OCI-LY7 (cell line): Measurements from ENCODE around the gene ZFHX3. TPM values are rescaled to one million over a fixed set of nuclear protein-coding genes. Genes with fewer than 3 reads are reported as not detected.

Experiments
- BruUV-seq: library from RNA; stranded (reverse); fragments of 400-500 nt; replicated peaks from 2 replicates; lab custom pipeline; 2021; lab: Mats Ljungman, UMichigan
- CTCF ChIA-PET: fragments of 300-600 bp; sonication (Branson Sonifier 250); formaldehyde crosslinking; loops from one replicate; lab custom pipeline; 2022; ENCODE audit warnings: antibody characterized with exemption; ENCODE audit not compliant: unreplicated experiment; lab: Charles Lee
- POLR2A ChIA-PET: fragments of 300-600 bp; sonication (Branson Sonifier 250); formaldehyde crosslinking; loops from one replicate; lab custom pipeline; 2022; ENCODE audit warnings: antibody characterized with exemption; lab: Charles Lee
- DNase-seq: peaks from one replicate; pipeline ENCODE4 v3.0.0-alpha.2; 2015; ENCODE audit warnings: low spot score
- H2AFZ ChIP-seq: fragments of 200-600 bp; sonication (generic), shearing (Covaris generic); 2 replicates; pipeline ENCODE4 v1.6.1; 2014; ENCODE audit warnings: mild to moderate bottlenecking, antibody characterized with exemption, low read length, moderate library complexity
- H3K27ac ChIP-seq: fragments of 200-600 bp; sonication (generic); 2 replicates; pipeline ENCODE4 v1.5.1; 2014; ENCODE audit warnings: mixed run types, low read depth, mild to moderate bottlenecking, moderate library complexity, low read length, inconsistent platforms; ENCODE audit not compliant: poor library complexity, severe bottlenecking
- H3K36me3 ChIP-seq: fragments of 200-600 bp; sonication (generic); 2 replicates; pipeline ENCODE4 v1.6.1; 2014; ENCODE audit warnings: mild to moderate bottlenecking, antibody characterized with exemption, low read length, moderate library complexity, mixed read lengths; ENCODE audit not compliant: insufficient read depth
- H3K4me1 ChIP-seq: fragments of 200-600 bp; sonication (generic); 2 replicates; pipeline ENCODE4 v1.5.1; 2014; ENCODE audit warnings: mild to moderate bottlenecking, low read length; ENCODE audit not compliant: insufficient read depth, poor library complexity, severe bottlenecking
- H3K4me2 ChIP-seq: fragments of 200-600 bp; sonication (generic); 2 replicates; pipeline ENCODE4 v1.6.1; 2014; ENCODE audit warnings: mild to moderate bottlenecking, low read length
- H3K4me3 ChIP-seq: fragments of 200-600 bp; sonication (generic); 2 replicates; pipeline ENCODE4 v1.5.1; 2014; ENCODE audit warnings: mild to moderate bottlenecking, low read depth, low read length; ENCODE audit not compliant: poor library complexity, severe bottlenecking
- H3K79me2 ChIP-seq: fragments of 200-600 bp; sonication (generic); 2 replicates; pipeline ENCODE4 v1.6.1; 2016; ENCODE audit warnings: low read depth, mild to moderate bottlenecking, low read length, moderate library complexity, mixed read lengths; ENCODE audit not compliant: insufficient read depth
- H3K9me2 ChIP-seq: fragments of 200-600 bp; sonication (generic); 2 replicates; pipeline ENCODE4 v1.6.1; 2016; ENCODE audit warnings: mild to moderate bottlenecking, low read length, mixed read lengths; ENCODE audit not compliant: insufficient read depth
- H3K9me3 ChIP-seq: fragments of 200-600 bp; sonication (generic); 2 replicates; pipeline ENCODE4 v1.6.1; 2014; ENCODE audit warnings: mild to moderate bottlenecking, mixed run types, low read length, mixed read lengths
- H4K20me1 ChIP-seq: fragments of 200-600 bp; sonication (generic); 2 replicates; pipeline ENCODE4 v1.6.1; 2014; ENCODE audit warnings: mild to moderate bottlenecking, antibody characterized with exemption, low read length, moderate library complexity, mixed read lengths; ENCODE audit not compliant: insufficient read depth
- EZH2phosphoT487 ChIP-seq: fragments of 200-600 bp; sonication (generic); IDR thresholded peaks from 2 replicates; pipeline ENCODE4 v1.6.1; 2018; ENCODE audit warnings: low read depth, borderline replicate concordance, mild to moderate bottlenecking, mixed run types, antibody characterized with exemption, low read length, moderate library complexity, mixed read lengths
- intact Hi-C: fragments of 100-400 bp; cut with micrococcal nuclease; formaldehyde crosslinking; loops from one replicate; pipeline ENCODE4 v1.10.0; 2022; ENCODE audit not compliant: unreplicated experiment
- total RNA-seq, 2 experiments: library from RNA; depleted of rRNA in 1 of 2; stranded (reverse); fragments of >200 nt in 1 of 2; shearing (Covaris generic) in 1 of 2; gene quantifications; 2 replicates each; pipeline ENCODE4 v1.2.3, GENCODE V29; 2014 to 2022
- TF ChIP-seq, protein P1 (sequence below): fragments of 200-600 bp; sonication (generic); conservative IDR thresholded peaks from 2 replicates; pipeline ENCODE4 v1.5.1; 2014; ENCODE audit warnings: mild to moderate bottlenecking, antibody characterized with exemption, low read length, moderate library complexity, mixed read lengths

ZFHX3 gene
- total RNA-seq, 2 experiments from 2014 or later: 1.3 to 6.2 TPM

DNA sequence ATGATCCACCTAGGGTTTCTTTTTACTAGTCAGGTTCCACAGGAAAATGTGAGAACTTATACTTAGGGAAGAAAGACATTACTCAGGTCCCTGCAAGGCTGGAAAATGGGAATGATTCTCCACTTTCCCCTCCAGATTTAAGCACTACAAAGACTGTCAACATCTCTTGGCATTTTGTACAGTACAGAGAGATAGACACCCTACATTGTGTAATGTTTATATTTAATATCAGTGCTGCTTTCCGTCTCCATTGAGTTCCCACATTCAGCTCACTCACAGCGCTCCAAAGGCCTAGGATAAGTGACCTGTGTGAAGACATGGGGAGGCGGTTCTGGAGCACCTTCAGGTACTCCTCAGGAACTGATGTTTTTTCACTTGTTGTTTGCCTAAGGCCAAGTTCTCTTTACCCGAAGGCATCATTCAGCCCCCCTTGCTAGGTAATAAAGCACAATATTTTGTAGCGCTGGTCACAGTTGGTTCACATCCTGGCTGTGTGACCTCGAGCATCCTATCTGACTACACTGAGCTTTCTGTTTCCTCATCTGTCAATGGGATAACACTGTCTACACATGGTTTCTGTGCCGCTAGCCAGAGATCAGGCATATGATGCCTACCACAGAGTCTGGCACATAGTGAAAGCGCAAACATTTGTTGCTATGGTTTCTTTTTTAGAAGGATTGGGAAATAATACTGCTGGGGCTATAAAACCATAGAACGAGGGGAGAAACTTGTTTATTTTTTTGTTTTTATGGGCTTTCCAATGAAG, 226.6 kb downstream of the ZFHX3 start:
- H3K9me2 ChIP-seq: no peaks in the 10 kb centered on the region
- DNase-seq: no peak
- intact Hi-C loops: no loop called here
- POLR2A ChIA-PET: interaction anchor here (0.6 kb wide), 1 partner anchor 829 kb away, joined by 4 read pairs; no protein-coding TSS in a partner anchor
- H3K4me3 ChIP-seq: no peak overlapping the region
- no peak overlapping the region for H3K27ac ChIP-seq
- H3K79me2 ChIP-seq: no peaks in the 10 kb centered on the region
- no peaks in the 10 kb centered on the region for H3K36me3 ChIP-seq
- CTCF ChIA-PET: no interaction called here
- H3K4me1 ChIP-seq: no peaks in the 10 kb centered on the region
- no peaks in the 10 kb centered on the region for H4K20me1 ChIP-seq
- no peak overlapping the region for H3K4me2 ChIP-seq
- no peaks in the 10 kb centered on the region for H3K9me3 ChIP-seq
- no TSS peak for BruUV-seq
- TF ChIP-seq EZH2phosphoT487: no peak
- TF ChIP-seq, protein P1, sequence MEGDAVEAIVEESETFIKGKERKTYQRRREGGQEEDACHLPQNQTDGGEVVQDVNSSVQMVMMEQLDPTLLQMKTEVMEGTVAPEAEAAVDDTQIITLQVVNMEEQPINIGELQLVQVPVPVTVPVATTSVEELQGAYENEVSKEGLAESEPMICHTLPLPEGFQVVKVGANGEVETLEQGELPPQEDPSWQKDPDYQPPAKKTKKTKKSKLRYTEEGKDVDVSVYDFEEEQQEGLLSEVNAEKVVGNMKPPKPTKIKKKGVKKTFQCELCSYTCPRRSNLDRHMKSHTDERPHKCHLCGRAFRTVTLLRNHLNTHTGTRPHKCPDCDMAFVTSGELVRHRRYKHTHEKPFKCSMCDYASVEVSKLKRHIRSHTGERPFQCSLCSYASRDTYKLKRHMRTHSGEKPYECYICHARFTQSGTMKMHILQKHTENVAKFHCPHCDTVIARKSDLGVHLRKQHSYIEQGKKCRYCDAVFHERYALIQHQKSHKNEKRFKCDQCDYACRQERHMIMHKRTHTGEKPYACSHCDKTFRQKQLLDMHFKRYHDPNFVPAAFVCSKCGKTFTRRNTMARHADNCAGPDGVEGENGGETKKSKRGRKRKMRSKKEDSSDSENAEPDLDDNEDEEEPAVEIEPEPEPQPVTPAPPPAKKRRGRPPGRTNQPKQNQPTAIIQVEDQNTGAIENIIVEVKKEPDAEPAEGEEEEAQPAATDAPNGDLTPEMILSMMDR: no peak
- H2AFZ ChIP-seq: no peak overlapping the region

DNA sequence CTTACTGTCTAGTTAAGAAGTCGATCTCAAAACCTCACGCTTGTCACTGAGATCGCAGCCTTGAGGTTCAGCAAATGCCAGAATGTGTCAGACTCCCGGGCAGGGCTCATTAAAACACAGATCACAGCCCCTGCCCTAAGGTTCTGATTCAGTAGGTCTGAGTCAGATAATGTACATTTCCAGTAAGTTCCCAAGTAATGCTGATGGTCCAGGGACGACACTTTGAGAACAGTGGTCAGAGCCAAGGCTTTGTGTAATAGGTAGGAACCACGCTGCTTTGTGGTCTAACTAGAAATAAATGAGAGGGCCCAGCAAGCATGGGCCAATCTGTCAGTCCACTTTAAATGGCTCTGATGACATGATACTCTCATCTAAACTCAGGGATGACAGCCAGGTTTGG, 228.6 kb downstream of the ZFHX3 start:
- Histone ChIP-seq H3K27ac (no peak overlapping the region), H4K20me1 (no peaks in the 10 kb centered on the region), H3K4me1 (no peaks in the 10 kb centered on the region), H3K79me2 (no peaks in the 10 kb centered on the region), H3K9me2 (no peaks in the 10 kb centered on the region), H3K4me3 (no peak overlapping the region), H3K36me3 (no peaks in the 10 kb centered on the region), H3K4me2 (no peak overlapping the region), H3K9me3 (no peaks in the 10 kb centered on the region), H2AFZ (no peak overlapping the region)
- no TSS peak for BruUV-seq
- no peak for TF ChIP-seq EZH2phosphoT487
- TF ChIP-seq, protein P1: no peak
- no peak for DNase-seq
- intact Hi-C loops: no loop called here
- ChIA-PET POLR2A (interaction anchor here (0.6 kb wide), 1 partner anchor 663 kb away, joined by 3 read pairs; no protein-coding TSS in a partner anchor), CTCF (interaction anchor here (1.3 kb wide), 1 partner anchor 25 kb away, joined by 3 read pairs; no protein-coding TSS in a partner anchor)
